AG09319 (cell line): ENCODE measurements around the gene TEP1.

Experiments
- DNase-seq: peaks from one replicate; pipeline ENCODE4 v3.0.0-alpha.2; 2010; ENCODE audit warnings: low read depth; ENCODE audit errors: extremely low read depth
- TF ChIP-seq, protein P1 (sequence below): IDR thresholded peaks from 2 replicates; pipeline ENCODE4 v1.5.1; 2011; ENCODE audit warnings: low read depth, mild to moderate bottlenecking, inconsistent platforms, low read length, moderate library complexity

The TEP1 gene

DNA sequence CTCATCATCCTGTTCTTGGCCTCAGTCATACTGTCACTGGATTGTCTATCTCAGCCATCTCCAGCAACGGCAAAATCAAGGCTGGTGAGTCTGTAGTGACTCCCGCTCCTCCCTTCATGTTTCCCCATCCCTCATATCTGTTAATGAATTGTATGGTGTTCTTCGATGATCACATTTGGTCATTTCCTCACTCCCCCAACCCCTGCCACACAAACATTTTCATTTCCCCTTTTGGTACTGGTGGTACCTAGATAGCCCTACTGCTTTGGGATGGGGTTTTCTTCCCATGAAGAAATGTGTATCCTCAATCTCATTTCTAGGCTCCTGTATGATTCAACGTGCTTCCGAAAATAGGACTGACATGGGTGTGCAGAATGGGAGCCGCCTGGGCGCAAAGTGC is 25.4 kb upstream of the TEP1 start:
- no peak for DNase-seq
- TF ChIP-seq, protein P1, sequence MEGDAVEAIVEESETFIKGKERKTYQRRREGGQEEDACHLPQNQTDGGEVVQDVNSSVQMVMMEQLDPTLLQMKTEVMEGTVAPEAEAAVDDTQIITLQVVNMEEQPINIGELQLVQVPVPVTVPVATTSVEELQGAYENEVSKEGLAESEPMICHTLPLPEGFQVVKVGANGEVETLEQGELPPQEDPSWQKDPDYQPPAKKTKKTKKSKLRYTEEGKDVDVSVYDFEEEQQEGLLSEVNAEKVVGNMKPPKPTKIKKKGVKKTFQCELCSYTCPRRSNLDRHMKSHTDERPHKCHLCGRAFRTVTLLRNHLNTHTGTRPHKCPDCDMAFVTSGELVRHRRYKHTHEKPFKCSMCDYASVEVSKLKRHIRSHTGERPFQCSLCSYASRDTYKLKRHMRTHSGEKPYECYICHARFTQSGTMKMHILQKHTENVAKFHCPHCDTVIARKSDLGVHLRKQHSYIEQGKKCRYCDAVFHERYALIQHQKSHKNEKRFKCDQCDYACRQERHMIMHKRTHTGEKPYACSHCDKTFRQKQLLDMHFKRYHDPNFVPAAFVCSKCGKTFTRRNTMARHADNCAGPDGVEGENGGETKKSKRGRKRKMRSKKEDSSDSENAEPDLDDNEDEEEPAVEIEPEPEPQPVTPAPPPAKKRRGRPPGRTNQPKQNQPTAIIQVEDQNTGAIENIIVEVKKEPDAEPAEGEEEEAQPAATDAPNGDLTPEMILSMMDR = no peak

DNA sequence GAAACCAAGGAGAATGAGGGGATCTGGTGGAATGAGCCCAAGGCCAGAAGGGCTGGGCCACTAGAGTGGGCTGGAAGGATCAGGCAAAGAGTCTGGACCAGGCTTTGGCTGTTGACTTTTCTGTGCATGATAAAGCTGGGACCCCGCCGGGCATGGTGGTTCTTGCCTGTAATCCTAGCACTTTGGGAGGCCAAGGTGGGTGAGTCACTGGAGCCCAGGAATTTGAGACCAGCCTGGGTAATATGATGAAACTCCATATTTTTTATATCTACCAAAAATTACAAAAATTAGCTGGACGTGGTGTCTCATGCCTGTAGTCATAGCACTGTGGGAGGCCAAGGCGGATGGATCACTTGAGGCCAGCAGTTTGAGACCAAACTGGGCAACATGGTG is 23.1 kb upstream of the TEP1 start:
- TF ChIP-seq, protein P1 = no peak

DNA sequence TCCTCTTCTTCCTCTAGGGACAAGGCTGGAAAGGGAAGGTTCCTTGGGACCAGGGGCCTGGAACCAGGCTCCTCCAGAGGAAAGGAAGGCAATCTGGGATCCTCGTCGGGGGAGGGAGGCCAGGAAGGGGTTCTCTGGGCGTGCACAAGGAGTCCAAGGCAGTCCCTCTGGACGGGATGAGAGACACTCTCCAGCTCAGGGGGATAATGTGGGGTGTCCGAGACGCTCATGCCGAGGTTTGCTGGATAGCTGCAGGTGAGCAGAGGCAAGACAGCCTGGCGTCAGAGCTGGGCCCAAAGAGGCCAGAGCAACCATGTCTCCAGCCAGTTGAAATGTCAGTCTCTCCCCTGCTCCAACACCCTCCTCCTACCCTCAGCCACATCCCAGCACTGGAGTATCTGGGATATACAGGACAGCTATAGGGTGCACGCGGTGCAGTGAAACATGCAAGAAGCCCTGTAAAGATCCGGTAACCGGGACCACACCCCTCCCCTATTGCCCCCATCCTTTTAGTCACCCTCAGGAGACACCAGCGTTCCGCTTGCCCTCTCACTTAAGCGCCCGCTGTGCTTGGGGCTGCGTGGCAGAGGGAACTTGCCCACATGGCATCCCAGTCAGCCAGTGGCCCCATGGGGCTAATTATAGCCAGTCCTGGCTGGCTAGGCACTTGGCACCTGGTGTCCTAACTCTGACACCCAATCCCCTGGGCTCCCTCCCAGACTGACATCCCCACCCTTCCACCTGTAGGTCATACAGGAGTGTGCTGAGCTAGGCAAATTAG is 22.5 kb upstream of the TEP1 start, which contains the start of gene KLHL33:
Gene KLHL33 (minus strand): TSS at position 585 of the 781 bp plus-strand sequence. CDS start 355 bp downstream, at position 230.
- TF ChIP-seq, protein P1 = no peak
- no peak for DNase-seq

More for the DNA sequence above, 23.1 kb upstream of the TEP1 start:
- no peak for DNase-seq

DNA sequence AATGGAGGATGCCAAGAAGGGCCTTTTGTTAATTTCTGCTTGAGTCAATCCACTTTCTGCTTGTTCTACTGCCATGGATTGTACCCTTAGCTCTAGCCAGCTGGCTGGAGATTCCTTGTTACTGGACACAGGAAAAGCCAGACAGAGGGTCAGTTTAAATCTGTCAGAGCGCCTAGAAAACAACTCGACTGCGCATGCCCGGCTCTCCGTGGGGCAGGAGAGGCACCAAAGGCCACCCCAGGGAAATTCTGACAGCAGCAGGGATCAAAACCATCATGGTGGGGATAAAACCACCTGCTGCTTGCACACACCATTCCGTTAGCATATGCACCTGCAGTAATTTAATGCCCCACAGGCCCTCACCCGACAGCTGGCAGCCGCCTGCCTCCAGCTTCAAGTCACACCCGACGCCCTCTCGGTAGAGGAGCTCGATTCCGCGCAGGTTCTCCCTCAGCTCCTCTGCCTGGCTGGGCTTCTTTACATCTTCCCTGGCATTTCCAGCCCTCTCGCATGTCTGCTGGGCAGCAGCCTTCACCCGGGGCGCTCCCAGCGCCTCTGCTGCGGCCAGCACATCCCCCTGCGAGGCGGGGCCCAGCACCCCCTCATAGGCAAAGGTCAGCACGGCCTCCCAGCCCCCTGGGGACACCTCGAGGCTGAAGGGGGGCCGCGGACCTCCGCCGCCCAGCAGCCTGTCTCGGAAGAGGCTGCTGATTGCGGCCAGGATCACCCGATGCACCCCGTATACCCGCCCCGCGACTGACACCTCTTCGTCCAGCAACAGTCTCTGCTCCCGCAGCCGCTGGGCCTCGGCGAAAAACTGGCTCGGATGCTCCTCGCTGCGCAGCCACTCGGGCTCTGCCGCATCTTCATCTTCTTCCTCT is 21.6 kb upstream of the TEP1 start:
- no peak for DNase-seq

DNA sequence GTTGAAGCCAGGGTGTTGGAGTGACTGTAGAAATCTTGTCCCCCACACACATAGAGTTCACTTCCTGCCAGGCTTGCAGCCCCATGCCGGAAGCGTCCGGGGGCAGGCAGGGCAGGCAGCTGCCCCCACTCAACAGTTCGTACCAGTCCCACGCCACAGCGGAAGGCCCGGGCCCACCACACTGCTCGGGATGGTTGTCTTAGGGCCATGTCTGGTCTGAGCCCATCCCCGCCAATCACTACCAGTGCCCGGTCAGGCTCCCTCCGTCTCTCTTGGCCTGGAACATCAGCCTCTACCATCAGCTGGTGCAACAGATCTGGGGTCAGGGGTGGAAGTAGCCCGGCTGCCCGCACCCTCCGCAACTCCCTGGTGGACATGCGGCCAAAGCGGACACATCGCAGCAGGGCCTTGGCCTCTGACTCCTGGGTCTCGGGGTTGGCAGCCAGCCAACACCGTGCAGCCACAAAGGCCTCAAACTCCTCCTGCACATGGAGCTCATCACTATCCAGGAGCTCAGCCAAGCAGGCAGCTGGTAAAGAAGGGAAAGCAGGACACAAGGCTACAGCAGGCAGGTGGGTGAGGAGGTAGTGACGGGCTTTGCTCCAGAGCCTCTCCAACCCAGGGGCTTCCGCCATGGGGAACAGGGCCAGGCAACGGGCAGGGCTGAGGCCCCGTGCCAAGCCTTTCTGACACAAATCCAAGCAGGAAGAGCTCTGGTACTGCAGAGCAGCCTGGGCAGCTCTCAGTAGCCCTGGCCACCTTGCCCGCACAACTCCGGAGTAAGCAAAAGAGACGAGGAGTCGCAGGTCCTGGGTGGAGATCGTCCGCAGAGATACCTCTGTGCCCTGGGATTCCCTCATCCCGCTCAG is 16.7 kb upstream of the TEP1 start:
- TF ChIP-seq, protein P1 = no peak

More for the DNA sequence above, 21.6 kb upstream of the TEP1 start:
- TF ChIP-seq, protein P1 = no peak

DNA sequence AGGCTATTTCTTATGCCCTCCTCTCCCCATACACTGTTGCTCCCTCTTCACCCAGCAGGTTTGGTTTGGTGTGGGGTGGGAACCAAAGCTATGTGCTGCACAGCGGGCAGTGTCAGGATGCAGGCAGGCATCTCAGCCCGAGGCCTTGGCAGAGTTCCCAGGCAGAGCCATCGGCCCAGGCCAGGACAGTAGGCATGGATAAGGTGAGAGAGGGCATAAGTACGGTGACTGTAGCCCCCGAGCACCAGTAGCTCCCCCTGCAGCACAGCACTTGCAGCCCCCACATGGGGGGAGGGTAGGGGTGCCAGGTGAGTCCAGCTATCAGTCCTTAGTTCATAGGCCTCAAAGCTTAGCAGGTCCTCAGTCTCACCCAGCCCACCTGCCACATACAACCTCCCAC is 15.5 kb upstream of the TEP1 start:
- no peak for DNase-seq
- TF ChIP-seq, protein P1 = no peak

More for the DNA sequence above, 16.7 kb upstream of the TEP1 start:
- DNase-seq = no peak
